Adrenal gland (tissue), 12 donors: Measurements from ENCODE around the gene ABRACL. TPM values are rescaled to one million over a fixed set of nuclear protein-coding genes. Genes with fewer than 3 reads are reported as not detected.

ENCODE experiments used
- DNase-seq, 7 donors: peaks; one replicate each; pipeline ENCODE4 v3.0.0-alpha.2; 2019 to 2020
- H3K27ac ChIP-seq, 5 donors: fragments of 200-600 bp; sonication (generic) in 4 of 5; 1 replicate in 3 of 5; 2 replicates in 2 of 5; pipeline versions ENCODE4 v1.5.1 to v1.8.0; 2016 to 2020; ENCODE audit warnings: mild to moderate bottlenecking in 1 of 5
- H3K27me3 ChIP-seq: fragments of 200-600 bp; 2 replicates; pipeline ENCODE4 v1.8.0; 2021
- H3K36me3 ChIP-seq, 2 donors: fragments of 200-600 bp; replicated peaks in 1 of 2; 1 replicate in 1 of 2; 2 replicates in 1 of 2; pipeline versions ENCODE4 v1.5.1 to v1.8.0; 2018 to 2022
- H3K4me1 ChIP-seq, 2 donors: fragments of 200-600 bp; replicated peaks in 1 of 2; 1 replicate in 1 of 2; 2 replicates in 1 of 2; pipeline versions ENCODE4 v1.5.1 to v1.8.0; 2018 to 2021
- H3K4me3 ChIP-seq, 4 donors: fragments of 200-600 bp; sonication (generic) in 3 of 4; one replicate each; pipeline ENCODE4 v1.5.1; 2016 to 2018
- H3K9me3 ChIP-seq, 3 donors: fragments of 200-600 bp; sonication (generic) in 1 of 3; replicated peaks in 1 of 3; 1 replicate in 2 of 3; 2 replicates in 1 of 3; pipeline versions ENCODE4 v1.5.1 to v1.8.0; 2016 to 2021
- POLR2A ChIP-seq, 2 donors: fragments of 450-650 bp; IDR thresholded peaks; one replicate each; pipeline ENCODE4 v1.6.1; 2017; ENCODE audit warnings: antibody characterized with exemption in 2 of 2, mild to moderate bottlenecking in 2 of 2, moderate library complexity in 1 of 2
- WGBS, 4 donors: extraction: QIAGEN DNeasy Blood & Tissue Kit in 2 of 4; methylation state at CpG; one replicate each; pipeline versions ENCODE4 v1.1.5 to v1.1.7; 2013 to 2017; 5-methylcytosine and 5-hydroxymethylcytosine counted together
- intact Hi-C, 2 donors: fragments of 100-400 bp; cut with DNase I; formaldehyde crosslinking; loops; one replicate each; pipeline versions ENCODE4 v1.14.1 to v1.15.0; 2022 to 2023
- polyA plus RNA-seq, 3 donors: library from polyadenylated mRNA; stranded (reverse); fragments of 200-250 nt in 2 of 3; fragments of 350-450 nt in 1 of 3; fragmentation: Illumina TruSeq in 1 of 3; extraction: RNeasy Lipid Tissue Mini Kit (QIAGEN cat#74804) in 1 of 3; gene quantifications; one replicate each; pipeline ENCODE4 v1.2.3, GENCODE V29; 2013 to 2014
- total RNA-seq, 9 donors: library from RNA; depleted of rRNA in 4 of 9; stranded (reverse); fragments of >200 nt in 4 of 9; fragments of 120-200 nt in 1 of 9; fragmentation: NEBNext Ultra II Directional in 1 of 9; extraction: Animal tissue kit (Norgen Biotek cat#: 25700) in 1 of 9; gene quantifications; one replicate each; pipeline versions ENCODE4 v1.1.0 to v1.2.4, GENCODE V29; 2013 to 2023
- TF ChIP-seq, protein P1 (sequence below), 6 experiments: fragments of 450-650 bp in 4 of 6; fragments of 200-600 bp in 2 of 6; sonication (generic) in 1 of 6; IDR thresholded peaks; 1 replicate in 5 of 6; 2 replicates in 1 of 6; pipeline versions ENCODE4 v1.5.1 to v1.8.0; 2016 to 2021; ENCODE audit warnings: antibody characterized with exemption in 6 of 6, mild to moderate bottlenecking in 2 of 6, moderate library complexity in 1 of 6
- donor health status: healthy with polysubstance abuse.
- donor health status: Bipolar disorder and iron deficiency.
- donor health status: DM: yes; HTN: yes; CAD: no.
- donor health status: DM: no; HTN: no; CAD: no.
- donor health status: DM: no; HTN: no; CAD: no.
- donor health status: DM: yes; HTN: yes; CAD: no.

The ABRACL gene
- total and polyA plus RNA-seq, 12 donors, result 4.8 to 14.7 (median 9.3) TPM

DNA sequence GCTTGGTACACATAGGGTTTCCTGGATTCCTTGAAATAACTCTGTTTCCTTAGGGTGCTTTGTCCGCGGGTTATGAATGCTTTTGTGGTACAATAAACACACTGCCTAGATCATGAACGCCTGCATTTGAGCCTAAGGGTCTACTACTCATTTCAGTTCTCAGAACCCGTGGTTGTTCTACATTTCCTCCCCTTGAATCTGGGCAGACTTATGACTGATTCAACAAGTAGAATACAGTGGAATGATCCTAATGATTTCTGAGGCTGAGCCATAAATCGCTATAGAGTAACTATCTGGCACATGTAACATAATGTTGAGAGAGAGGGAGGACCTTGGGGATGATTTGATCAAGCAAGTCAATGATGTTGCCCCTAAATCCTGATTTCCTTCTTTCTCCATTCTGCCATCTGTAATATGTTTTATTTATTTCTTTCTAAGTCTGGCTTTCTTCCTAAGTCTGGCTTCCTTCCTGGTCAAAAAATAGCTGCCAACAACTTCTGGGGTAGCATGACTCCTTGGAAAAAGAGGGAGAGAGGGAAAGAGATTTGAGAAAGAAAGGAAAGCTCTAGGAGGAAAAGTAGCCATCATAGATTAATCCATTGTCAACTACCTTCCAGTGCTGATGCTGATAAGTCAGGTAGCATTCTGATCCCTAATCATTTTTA is 23.0 kb downstream of the ABRACL start:
- intact Hi-C loops, result no loop called here
- Histone ChIP-seq H3K4me3 (no peak overlapping the region), H3K36me3 (no peaks in the 10 kb centered on the region), H3K27me3 (peaks cover 3% of the 10 kb centered on the region), H3K27ac (no peak overlapping the region), H3K9me3 (no peaks in the 10 kb centered on the region), H3K4me1 (no peaks in the 10 kb centered on the region)
- no peak for DNase-seq
- WGBS, 4 donors, result 73 to 90% (median 84%) methylated on average over 5 of the region's 5 CpGs
- TF ChIP-seq POLR2A (IDR thresholded peaks at IDR 0.05), result no peak
- TF ChIP-seq, protein P1, sequence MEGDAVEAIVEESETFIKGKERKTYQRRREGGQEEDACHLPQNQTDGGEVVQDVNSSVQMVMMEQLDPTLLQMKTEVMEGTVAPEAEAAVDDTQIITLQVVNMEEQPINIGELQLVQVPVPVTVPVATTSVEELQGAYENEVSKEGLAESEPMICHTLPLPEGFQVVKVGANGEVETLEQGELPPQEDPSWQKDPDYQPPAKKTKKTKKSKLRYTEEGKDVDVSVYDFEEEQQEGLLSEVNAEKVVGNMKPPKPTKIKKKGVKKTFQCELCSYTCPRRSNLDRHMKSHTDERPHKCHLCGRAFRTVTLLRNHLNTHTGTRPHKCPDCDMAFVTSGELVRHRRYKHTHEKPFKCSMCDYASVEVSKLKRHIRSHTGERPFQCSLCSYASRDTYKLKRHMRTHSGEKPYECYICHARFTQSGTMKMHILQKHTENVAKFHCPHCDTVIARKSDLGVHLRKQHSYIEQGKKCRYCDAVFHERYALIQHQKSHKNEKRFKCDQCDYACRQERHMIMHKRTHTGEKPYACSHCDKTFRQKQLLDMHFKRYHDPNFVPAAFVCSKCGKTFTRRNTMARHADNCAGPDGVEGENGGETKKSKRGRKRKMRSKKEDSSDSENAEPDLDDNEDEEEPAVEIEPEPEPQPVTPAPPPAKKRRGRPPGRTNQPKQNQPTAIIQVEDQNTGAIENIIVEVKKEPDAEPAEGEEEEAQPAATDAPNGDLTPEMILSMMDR (IDR thresholded peaks at IDR 0.05), result no peak

DNA sequence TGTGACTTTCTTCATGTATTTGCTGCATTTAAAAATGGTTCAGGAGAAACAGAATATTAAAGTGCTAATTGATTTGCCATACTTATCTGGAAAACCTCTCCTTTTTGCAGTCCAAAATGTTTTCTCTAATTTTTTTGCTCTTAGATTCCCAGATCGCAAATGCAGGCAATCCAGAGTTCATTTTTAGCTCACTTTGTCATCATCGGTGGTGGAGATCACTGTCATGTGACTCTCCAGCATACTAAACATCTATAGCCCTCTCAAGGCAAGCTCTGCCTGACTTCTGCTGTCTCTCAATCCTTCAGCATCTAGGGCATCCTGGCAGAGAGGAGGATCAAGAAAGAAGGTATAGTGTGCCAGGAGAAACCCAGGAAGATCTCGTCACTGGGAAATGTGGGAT is 24.8 kb downstream of the ABRACL start:
- Histone ChIP-seq H3K9me3 (no peaks in the 10 kb centered on the region), H3K27me3 (peaks cover 3% of the 10 kb centered on the region), H3K27ac (no peak overlapping the region), H3K4me3 (no peak overlapping the region), H3K4me1 (no peaks in the 10 kb centered on the region), H3K36me3 (no peaks in the 10 kb centered on the region)
- DNase-seq, result no peak
- no peak for TF ChIP-seq POLR2A (IDR thresholded peaks at IDR 0.05)
- TF ChIP-seq, protein P1 (IDR thresholded peaks at IDR 0.05), result no peak
- intact Hi-C loops, result no loop called here
- WGBS, 4 donors, result 63 to 69% (median 64%) methylated on average over 3 of the region's 3 CpGs

DNA sequence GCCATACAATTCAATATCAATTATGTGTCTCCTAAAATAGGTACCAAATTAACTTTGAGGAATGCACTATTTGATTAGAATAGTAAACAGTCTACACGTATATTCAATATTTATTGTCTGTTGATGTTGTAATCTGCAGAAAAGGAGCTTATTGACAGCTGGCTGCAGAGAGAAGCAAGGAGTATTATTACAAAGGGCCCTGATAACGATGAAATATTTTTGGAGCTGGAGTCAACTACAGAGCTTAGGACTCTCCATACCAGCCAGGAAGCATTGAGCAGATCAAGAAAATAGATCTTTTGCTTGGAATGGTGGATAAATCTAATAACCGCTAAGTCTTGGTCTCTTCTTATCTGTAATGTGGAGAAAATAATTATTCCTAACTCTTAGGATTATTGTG is 25.5 kb downstream of the ABRACL start:
- H3K27ac ChIP-seq, result no peak overlapping the region
- H3K9me3 ChIP-seq, result no peaks in the 10 kb centered on the region
- H3K4me1 ChIP-seq, result no peaks in the 10 kb centered on the region
- TF ChIP-seq, protein P1 (IDR thresholded peaks at IDR 0.05), result no peak
- no peak for TF ChIP-seq POLR2A (IDR thresholded peaks at IDR 0.05)
- no peak overlapping the region for H3K4me3 ChIP-seq
- no peaks in the 10 kb centered on the region for H3K36me3 ChIP-seq
- peaks cover 5% of the 10 kb centered on the region for H3K27me3 ChIP-seq
- DNase-seq, result no peak
- intact Hi-C loops, result no loop called here
- 80 to 89% (median 85%) methylated on average over 3 of the region's 3 CpGs for WGBS, 4 donors

DNA sequence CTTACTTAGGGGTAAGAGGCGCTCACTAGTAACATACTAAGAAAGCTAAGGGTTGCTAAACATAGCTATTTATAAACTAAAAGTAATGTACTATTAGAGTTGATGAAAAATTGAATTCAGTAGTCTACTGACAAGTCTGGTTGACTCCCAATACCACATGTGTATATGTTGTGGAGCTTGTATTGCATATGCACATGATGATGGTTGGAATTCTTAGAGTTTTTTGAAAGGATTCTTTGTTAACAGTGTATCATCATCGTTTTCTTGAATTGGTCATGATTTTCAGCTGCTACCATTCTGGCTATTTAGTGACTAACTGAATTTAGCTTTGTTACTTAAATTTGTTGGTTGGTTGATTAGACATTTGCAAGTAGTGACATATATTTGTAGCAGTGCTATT is 27.2 kb downstream of the ABRACL start:
- H3K9me3 ChIP-seq, result no peaks in the 10 kb centered on the region
- H3K4me1 ChIP-seq, result no peaks in the 10 kb centered on the region
- DNase-seq, result no peak
- 86 to 91% (median 89%) methylated on average over 2 of the region's 2 CpGs for WGBS, 4 donors
- intact Hi-C loops, result no loop called here
- peaks cover 11% of the 10 kb centered on the region for H3K27me3 ChIP-seq
- no peaks in the 10 kb centered on the region for H3K36me3 ChIP-seq
- H3K4me3 ChIP-seq, result no peak overlapping the region
- H3K27ac ChIP-seq, result no peak overlapping the region
- TF ChIP-seq, protein P1 (IDR thresholded peaks at IDR 0.05), result no peak
- TF ChIP-seq POLR2A (IDR thresholded peaks at IDR 0.05), result no peak
